Stimulated activated naive B cell treated with anti-CD40 and anti-IgM and Interleukin-4, amounts not matched to agents 10 μg/mL and 1 μg/mL and 100 μg/mL, for 72 hours (primary cell): ENCODE data around the gene TGFA.

Experiments
- ATAC-seq, 2 donors: fragments of 150-1000 bp; cut with Tn5 transposase; replicated peaks; 2 replicates each; pipeline ENCODE4 v1.10.0; 2021; ENCODE audit warnings: moderate library complexity in 1 of 2
- DNase-seq: peaks from one replicate; pipeline ENCODE4 v3.0.0; 2021
- H3K27ac Mint-ChIP-seq: one replicate; pipeline ENCODE4 v1.8.0; 2022; ENCODE audit warnings: mild to moderate bottlenecking, mixed read lengths
- H3K27me3 Mint-ChIP-seq, 2 donors: one replicate each; pipeline ENCODE4 v1.8.0; 2022; ENCODE audit warnings: mixed read lengths in 2 of 2
- H3K36me3 Mint-ChIP-seq, 2 donors: one replicate each; pipeline ENCODE4 v1.8.0; 2022; ENCODE audit warnings: mixed read lengths in 2 of 2, mild to moderate bottlenecking in 1 of 2
- H3K4me1 Mint-ChIP-seq, 2 donors: one replicate each; pipeline ENCODE4 v1.8.0; 2022; ENCODE audit warnings: mixed read lengths in 2 of 2, mild to moderate bottlenecking in 1 of 2
- H3K4me3 Mint-ChIP-seq, 2 donors: one replicate each; pipeline ENCODE4 v1.8.0; 2022; ENCODE audit warnings: mild to moderate bottlenecking in 2 of 2, mixed read lengths in 2 of 2, moderate library complexity in 1 of 2
- H3K9me3 Mint-ChIP-seq, 2 donors: one replicate each; pipeline ENCODE4 v1.8.0; 2022; ENCODE audit warnings: mixed read lengths in 2 of 2, mild to moderate bottlenecking in 1 of 2

Gene TGFA

DNA sequence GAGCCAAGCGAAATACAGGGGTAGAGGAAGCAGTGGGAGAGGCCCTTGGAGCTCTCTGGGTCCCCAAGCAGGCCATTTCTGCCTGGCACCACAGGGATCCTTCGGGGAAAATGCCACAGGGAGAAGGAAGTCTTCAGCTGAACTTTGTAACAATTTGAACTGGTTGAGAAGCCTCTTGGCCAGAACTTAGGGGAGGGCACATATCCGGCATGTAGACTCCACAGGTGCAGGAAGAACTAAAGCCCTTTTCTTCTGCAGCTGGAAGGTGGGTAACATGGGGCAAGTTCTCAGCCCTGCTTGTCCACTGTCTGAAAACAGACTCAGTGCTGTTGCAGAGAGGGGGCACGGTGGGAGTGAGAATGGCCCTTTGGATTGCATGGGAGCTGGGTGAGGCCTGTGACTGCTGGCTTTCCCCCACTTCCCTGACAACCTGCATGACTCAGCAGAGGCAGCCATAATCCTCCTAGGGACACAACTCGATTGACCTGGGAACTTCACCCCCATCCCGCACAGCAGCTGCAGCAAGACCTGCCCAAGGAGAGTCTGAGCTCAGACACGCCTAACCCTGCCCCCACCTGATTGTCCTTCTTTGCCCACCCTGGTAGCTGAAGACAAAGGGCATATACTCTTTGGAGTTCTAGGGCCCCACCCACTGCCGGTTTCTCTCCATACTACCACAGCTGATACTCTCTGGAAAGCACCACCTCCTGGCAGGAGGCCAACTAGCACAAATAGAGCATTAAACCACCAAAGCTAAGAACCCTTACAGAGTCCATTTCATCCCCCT lies 150.2 kb downstream of the TGFA start:
- no peak for ATAC-seq
- H3K36me3 Mint-ChIP-seq, result no peaks in the 10 kb centered on the region
- peaks cover 0 to 6% of the 10 kb centered on the region in 2 donors for H3K9me3 Mint-ChIP-seq
- peaks cover 54 to 73% of the 10 kb centered on the region in 2 donors for H3K27me3 Mint-ChIP-seq
- DNase-seq, result no peak
- no peak overlapping the region for H3K4me3 Mint-ChIP-seq
- H3K4me1 Mint-ChIP-seq, result no peaks in the 10 kb centered on the region
- no peak overlapping the region for H3K27ac Mint-ChIP-seq

DNA sequence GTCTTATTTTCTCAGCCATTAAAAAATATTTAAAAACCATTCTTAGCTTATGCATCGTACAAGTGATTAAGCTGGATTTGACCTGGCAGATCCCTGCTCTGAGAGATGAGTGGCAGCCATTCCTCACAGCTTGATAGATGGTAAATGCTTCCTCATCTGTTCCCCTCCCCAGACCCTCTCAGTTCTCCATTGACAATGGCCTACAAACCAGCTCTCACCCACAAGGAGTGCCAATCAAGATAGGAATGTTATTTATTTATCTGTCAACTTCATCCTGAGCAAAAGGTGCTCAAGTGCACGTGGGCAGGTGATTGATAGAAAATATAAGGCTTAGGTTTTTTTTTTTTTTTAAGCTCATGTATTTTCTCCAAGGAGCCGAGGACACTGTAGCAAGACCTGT lies 153.1 kb downstream of the TGFA start:
- no peak overlapping the region for H3K4me3 Mint-ChIP-seq
- ATAC-seq (no peak), DNase-seq (no peak)
- peaks cover 54 to 55% of the 10 kb centered on the region in 2 donors for H3K27me3 Mint-ChIP-seq
- no peaks in the 10 kb centered on the region for H3K4me1 Mint-ChIP-seq
- H3K36me3 Mint-ChIP-seq, result no peaks in the 10 kb centered on the region
- no peak overlapping the region for H3K27ac Mint-ChIP-seq
- peaks cover 0 to 2% of the 10 kb centered on the region in 2 donors for H3K9me3 Mint-ChIP-seq

DNA sequence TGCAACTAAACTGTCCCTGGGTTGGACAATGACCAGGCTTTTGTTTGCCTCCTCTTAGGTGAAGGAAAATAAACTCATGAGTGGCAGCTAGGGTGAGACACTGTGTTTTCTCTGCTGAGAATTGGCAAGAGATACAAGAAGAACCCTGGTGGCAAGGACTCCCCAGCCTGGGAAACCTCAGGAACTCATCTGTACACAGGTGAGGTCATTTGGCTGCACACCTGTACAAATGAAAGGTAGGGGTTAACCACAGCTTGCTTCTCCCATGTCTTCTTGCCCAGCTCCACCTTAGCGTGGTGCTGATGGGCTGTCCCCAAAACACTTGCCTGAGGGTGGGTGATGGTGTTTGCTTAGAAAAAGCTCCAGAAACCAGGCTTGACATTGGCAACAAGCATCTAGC lies 154.6 kb downstream of the TGFA start:
- H3K36me3 Mint-ChIP-seq, result no peaks in the 10 kb centered on the region
- ATAC-seq (no peak), DNase-seq (no peak)
- H3K27ac Mint-ChIP-seq, result no peak overlapping the region
- no peak overlapping the region for H3K4me3 Mint-ChIP-seq
- H3K4me1 Mint-ChIP-seq, result no peaks in the 10 kb centered on the region
- peaks cover 50 to 55% of the 10 kb centered on the region in 2 donors for H3K27me3 Mint-ChIP-seq
- H3K9me3 Mint-ChIP-seq, result no peaks in the 10 kb centered on the region
